H1 (cell line): Measurements from ENCODE around the gene SCAPER. TPM values are rescaled to one million over a fixed set of nuclear protein-coding genes. Genes with fewer than 3 reads are reported as not detected.

Source experiments
- HDAC2 ChIP-seq, 2 experiments: fragments of 300-600 bp in 1 of 2; sonication (generic) in 1 of 2; IDR thresholded peaks; 2 replicates each; pipeline ENCODE4 v1.6.1; 2011 to 2012; ENCODE audit warnings: low read depth in 2 of 2, low read length in 2 of 2, mild to moderate bottlenecking in 2 of 2, moderate library complexity in 2 of 2, borderline replicate concordance in 1 of 2, inconsistent platforms in 1 of 2
- KDM5A ChIP-seq: fragments of 200-600 bp; IDR thresholded peaks from 2 replicates; pipeline ENCODE4 v1.7.1; 2012; ENCODE audit warnings: mild to moderate bottlenecking, low read length, inconsistent platforms, mixed read lengths
- POU5F1 ChIP-seq: IDR thresholded peaks from 2 replicates; pipeline ENCODE4 v1.6.1; 2011; ENCODE audit warnings: low read depth, mild to moderate bottlenecking, low read length, moderate library complexity
- RAD21 ChIP-seq, 2 experiments: IDR thresholded peaks in 1 of 2; conservative IDR thresholded peaks in 1 of 2; 2 replicates each; pipeline ENCODE4 v1.6.1; 2011; ENCODE audit warnings: low read depth in 2 of 2, low read length in 2 of 2, improper control_type of control experiment in 1 of 2, inconsistent platforms in 1 of 2, mild to moderate bottlenecking in 1 of 2, moderate library complexity in 1 of 2
- RFX5 ChIP-seq: IDR thresholded peaks from 2 replicates; pipeline ENCODE4 v1.6.1; 2011; ENCODE audit warnings: low read depth, low read length, improper control_type of control experiment, borderline replicate concordance
- SIX5 ChIP-seq: IDR thresholded peaks from 2 replicates; pipeline ENCODE4 v1.6.1; 2011; ENCODE audit warnings: mild to moderate bottlenecking, low read depth, low read length
- TAF7 ChIP-seq: optimal IDR thresholded peaks from 2 replicates; pipeline ENCODE3; 2011; ENCODE audit warnings: low read depth, mild to moderate bottlenecking, inconsistent platforms, low read length, moderate library complexity, borderline replicate concordance
- ZNF274 ChIP-seq: IDR thresholded peaks from 2 replicates; pipeline ENCODE4 v1.7.0; 2012; ENCODE audit warnings: low read length, borderline replicate concordance; ENCODE audit errors: extremely low read depth
- polyA plus RNA-seq, 7 experiments: library from polyadenylated mRNA; depleted of rRNA in 3 of 7; stranded (reverse) in 5 of 7; unstranded in 2 of 7; fragments of >200 nt in 5 of 7; fragments of 200-250 nt in 2 of 7; gene quantifications; 1 replicate in 5 of 7; 2 replicates in 1 of 7; 4 replicates in 1 of 7; pipeline versions ENCODE4 v1.2.1 to v1.2.3, GENCODE V29; 2011 to 2013; ENCODE audit warnings: missing spikeins in 2 of 7, mixed read lengths in 2 of 7
- total RNA-seq: library from RNA; stranded (reverse); fragmentation: NEBNext Ultra II Directional; extraction: Animal tissue kit (Norgen Biotek cat#: 25700); gene quantifications from 2 replicates; pipeline ENCODE4 v1.2.1, GENCODE V29; 2021

Gene SCAPER
- total and polyA plus RNA-seq, 2 of the 8 experiments (the other 6 are each of a cell fraction or from before 2014, with no cell fraction given) = 1.6 to 6.8 TPM

DNA sequence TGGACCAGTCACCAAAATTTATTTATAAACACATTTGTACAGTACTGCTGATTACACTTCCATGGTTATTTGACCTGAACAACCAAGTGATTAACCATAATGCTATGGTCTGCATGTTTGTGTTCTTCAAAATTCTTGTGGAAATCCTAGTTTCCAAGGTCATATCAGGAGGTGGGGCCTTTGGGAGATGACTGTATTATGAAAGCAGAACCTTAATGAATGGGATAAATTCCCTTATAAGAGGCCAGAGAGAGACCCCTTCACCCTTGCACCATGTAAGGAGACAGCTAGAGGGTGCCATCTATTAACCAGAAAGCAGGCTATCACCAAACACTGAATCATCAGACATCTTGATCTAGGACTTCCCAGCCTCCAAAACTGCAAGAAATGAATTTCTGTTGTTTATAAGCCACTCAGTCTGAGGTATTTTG lies 1.9 kb downstream of the SCAPER start (continued):
- no peak for TF ChIP-seq HDAC2 (IDR thresholded peaks at IDR 0.05; ENCODE audit: borderline replicate concordance in 1 of 2, low read depth in 2 of 2, low read length in 2 of 2)
- TF ChIP-seq SIX5 = no peak
- no peak for TF ChIP-seq RFX5
- TF ChIP-seq TAF7 = no peak
- no peak for TF ChIP-seq ZNF274
- TF ChIP-seq KDM5A = no peak
- TF ChIP-seq RAD21 (IDR thresholded peaks at IDR 0.05 in 1 of 2, conservative IDR thresholded peaks at IDR 0.05 in 1 of 2; ENCODE audit: low read depth in 2 of 2, low read length in 2 of 2) = peak; percentile 59 to 69
- no peak for TF ChIP-seq POU5F1
